Body of pancreas (tissue), 4 donors: Measurements from ENCODE around the gene PALM3.

ENCODE experiments used
- POLR2A ChIP-seq, 3 donors: fragments of 450-650 bp; IDR thresholded peaks; one replicate each; pipeline ENCODE4 v1.6.1; 2016; ENCODE audit warnings: antibody characterized with exemption in 3 of 3, mild to moderate bottlenecking in 2 of 3
- TF ChIP-seq, protein P1 (sequence below), 7 experiments: fragments of 450-650 bp in 4 of 7; fragments of 200-600 bp in 3 of 7; sonication (generic) in 3 of 7; IDR thresholded peaks; one replicate each; pipeline ENCODE4 v1.5.1; 2016 to 2019; ENCODE audit warnings: antibody characterized with exemption in 7 of 7

DNA sequence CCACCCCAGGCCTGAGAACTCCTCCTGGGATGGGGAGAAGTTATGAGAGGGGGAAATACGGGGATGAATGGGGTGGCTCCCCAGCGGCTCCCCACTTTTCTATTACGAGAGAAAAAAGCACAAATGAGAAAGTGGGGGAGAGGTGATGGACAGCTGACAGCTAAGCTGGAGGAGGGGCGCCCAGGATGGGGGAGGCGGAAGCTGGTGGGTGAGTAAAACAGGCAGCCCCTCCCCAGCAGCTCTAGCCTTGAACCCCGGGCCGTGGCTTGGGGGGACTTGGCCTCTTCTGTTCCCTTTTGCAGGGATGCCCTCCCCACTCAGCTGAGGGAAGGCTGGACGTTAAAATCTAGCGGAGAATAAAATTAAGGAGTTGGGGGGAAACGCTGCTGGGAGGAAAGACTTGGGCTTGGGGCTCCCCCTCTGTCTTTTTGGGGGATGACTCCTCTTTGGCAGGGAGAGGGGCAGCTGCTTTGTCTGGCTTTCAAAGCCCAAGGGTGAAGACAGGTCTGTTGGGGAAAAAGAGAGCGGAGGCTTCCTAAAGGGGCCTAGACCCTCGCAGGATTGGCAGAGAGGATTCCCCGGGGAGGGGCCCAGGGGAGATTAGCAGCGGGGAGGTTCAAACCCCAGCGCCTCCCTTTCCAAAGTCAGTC lies 30.1 kb upstream of the PALM3 start:
- TF ChIP-seq POLR2A (IDR thresholded peaks at IDR 0.05), result no peak
- TF ChIP-seq, protein P1, sequence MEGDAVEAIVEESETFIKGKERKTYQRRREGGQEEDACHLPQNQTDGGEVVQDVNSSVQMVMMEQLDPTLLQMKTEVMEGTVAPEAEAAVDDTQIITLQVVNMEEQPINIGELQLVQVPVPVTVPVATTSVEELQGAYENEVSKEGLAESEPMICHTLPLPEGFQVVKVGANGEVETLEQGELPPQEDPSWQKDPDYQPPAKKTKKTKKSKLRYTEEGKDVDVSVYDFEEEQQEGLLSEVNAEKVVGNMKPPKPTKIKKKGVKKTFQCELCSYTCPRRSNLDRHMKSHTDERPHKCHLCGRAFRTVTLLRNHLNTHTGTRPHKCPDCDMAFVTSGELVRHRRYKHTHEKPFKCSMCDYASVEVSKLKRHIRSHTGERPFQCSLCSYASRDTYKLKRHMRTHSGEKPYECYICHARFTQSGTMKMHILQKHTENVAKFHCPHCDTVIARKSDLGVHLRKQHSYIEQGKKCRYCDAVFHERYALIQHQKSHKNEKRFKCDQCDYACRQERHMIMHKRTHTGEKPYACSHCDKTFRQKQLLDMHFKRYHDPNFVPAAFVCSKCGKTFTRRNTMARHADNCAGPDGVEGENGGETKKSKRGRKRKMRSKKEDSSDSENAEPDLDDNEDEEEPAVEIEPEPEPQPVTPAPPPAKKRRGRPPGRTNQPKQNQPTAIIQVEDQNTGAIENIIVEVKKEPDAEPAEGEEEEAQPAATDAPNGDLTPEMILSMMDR (IDR thresholded peaks at IDR 0.05), result no peak
